HG02642 (cell line): ENCODE results near the gene SELENOW.
"Not testable (repeated sequence)": the region's sequence is repeated elsewhere in the genome, so short reads cannot be mapped to it uniquely, and the experiment has no call there.

ENCODE experiments used
- ATAC-seq: cut with Tn5 transposase; IDR thresholded peaks from one replicate; pipeline ENCODE4 v1.9.1; 2021; ENCODE audit warnings: mild to moderate bottlenecking; ENCODE audit not compliant: unreplicated experiment, poor library complexity

SELENOW gene

GRCh38 chr19:47778954-47779351 lies 450 bp downstream of the SELENOW start:
- ATAC-seq = no peak

- no peak for ATAC-seq
Measured at GRCh38 chr19:47779524-47780214, 1.2 kb downstream of the SELENOW start.

GRCh38 chr19:47780215-47780551 lies 1.7 kb downstream of the SELENOW start:
- no peak for ATAC-seq

- no peak for ATAC-seq
Measured at GRCh38 chr19:47781590-47782262, 3.2 kb downstream of the SELENOW start.

GRCh38 chr19:47786566-47786965 lies 8.1 kb downstream of the SELENOW start:
- no peak for ATAC-seq

GRCh38 chr19:47787307-47787706 lies 8.8 kb downstream of the SELENOW start:
- not testable (repeated sequence) for ATAC-seq

GRCh38 chr19:47789811-47790210 lies 11.3 kb downstream of the SELENOW start:
- ATAC-seq = not testable (repeated sequence)

GRCh38 chr19:47790398-47790814 lies 11.9 kb downstream of the SELENOW start:
- ATAC-seq = peak; percentile 43

GRCh38 chr19:47792616-47793015 lies 14.1 kb downstream of the SELENOW start:
- no peak for ATAC-seq

GRCh38 chr19:47794526-47794925 lies 16.0 kb downstream of the SELENOW start:
- no peak for ATAC-seq

- no peak for ATAC-seq
Measured at GRCh38 chr19:47796785-47797184, 18.3 kb downstream of the SELENOW start.

- no peak for ATAC-seq
Measured at GRCh38 chr19:47797996-47798903, 19.7 kb downstream of the SELENOW start.

- no peak for ATAC-seq
Measured at GRCh38 chr19:47798904-47799266, 20.4 kb downstream of the SELENOW start.

- no peak for ATAC-seq
Measured at GRCh38 chr19:47801270-47801669, 22.8 kb downstream of the SELENOW start.

GRCh38 chr19:47802521-47803043 lies 24.1 kb downstream of the SELENOW start:
- no peak for ATAC-seq

- ATAC-seq = not testable (repeated sequence)
Measured at GRCh38 chr19:47803148-47803547, 24.6 kb downstream of the SELENOW start.

GRCh38 chr19:47803671-47804070 lies 25.2 kb downstream of the SELENOW start:
- not testable (repeated sequence) for ATAC-seq

- not testable (repeated sequence) for ATAC-seq
Measured at GRCh38 chr19:47804451-47804850, 25.9 kb downstream of the SELENOW start, which contains the start of gene TPRX1. Gene TPRX1, minus strand, starts transcription at chr19:47804551. Its CDS starts 12 bp downstream, at chr19:47804539.

GRCh38 chr19:47805313-47805712 lies 26.8 kb downstream of the SELENOW start:
- ATAC-seq = no peak

- ATAC-seq = no peak
Measured at GRCh38 chr19:47806435-47806834, 27.9 kb downstream of the SELENOW start.
